ENCODE data around the gene HNRNPA3.
"Not testable (repeated sequence)": the region's sequence is repeated elsewhere in the genome, so short reads cannot be mapped to it uniquely, and the experiment has no call there.

HNRNPA3 gene

DNA sequence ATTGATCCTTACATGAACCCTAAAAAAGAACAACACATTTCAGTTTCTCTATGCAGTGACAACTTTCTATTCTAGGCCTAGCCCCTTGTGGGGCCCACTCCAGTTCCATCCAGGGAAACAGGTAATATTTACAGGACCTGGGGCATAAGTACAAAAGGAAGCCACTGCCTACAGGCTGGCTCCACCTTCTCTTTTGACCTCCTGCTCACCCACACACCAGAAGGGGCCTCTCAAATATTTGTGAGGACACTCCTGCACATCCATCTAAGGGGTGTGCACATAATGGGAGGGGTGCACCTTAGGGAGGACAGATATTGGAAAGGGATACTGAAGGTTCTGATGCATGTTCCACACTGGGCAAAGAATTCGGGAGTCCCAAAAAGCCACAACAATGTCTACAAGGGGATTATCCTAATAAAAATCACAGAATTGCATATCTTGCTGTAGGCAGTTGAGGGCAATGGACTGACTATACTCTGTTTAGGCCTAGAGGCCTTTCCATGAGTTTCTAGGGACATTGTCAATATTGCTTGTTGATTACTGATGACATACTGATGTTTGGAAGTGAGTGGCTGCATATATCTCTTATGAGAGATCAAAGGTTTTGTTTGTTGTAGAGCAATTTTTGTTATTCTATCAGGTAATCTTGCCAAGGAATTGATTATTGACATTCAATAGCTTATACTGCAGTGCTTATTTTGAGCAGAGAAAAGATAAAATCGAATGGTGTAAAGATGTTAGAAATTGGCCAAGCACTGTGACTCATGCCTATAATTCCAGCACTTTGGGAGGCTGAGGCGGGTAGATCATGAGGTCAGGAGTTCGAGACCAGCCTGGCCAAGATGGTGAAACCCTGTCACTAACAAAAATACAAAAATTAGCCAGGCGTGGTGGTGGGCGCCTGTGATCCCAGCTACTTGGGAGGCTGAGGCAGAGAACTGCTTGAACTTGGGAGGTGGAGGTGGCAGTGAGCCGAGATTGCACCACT lies 23.8 kb upstream of the HNRNPA3 start:
- DNase-seq (ENCODE audit: low spot score): no peak

DNA sequence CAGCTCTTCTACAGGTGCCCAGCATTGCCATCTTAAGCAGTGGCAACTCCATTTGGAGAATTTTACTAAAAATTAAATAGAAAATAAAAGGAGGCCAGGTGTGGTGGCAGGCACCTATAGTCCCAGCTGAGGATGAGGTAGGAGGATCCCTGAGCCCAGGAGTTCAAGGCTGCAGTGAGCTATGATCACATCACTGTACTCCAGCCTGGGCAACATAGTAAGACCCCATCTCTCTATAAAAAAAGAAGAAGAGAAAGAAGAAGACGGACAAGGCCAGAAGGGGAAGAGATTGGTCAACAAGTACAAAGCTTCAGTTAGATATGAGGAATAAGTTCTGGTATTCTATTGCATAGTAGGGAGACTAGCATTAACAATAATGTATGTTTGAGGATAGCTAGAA lies 21.7 kb upstream of the HNRNPA3 start:
- DNase-seq (ENCODE audit: low spot score): no peak

DNA sequence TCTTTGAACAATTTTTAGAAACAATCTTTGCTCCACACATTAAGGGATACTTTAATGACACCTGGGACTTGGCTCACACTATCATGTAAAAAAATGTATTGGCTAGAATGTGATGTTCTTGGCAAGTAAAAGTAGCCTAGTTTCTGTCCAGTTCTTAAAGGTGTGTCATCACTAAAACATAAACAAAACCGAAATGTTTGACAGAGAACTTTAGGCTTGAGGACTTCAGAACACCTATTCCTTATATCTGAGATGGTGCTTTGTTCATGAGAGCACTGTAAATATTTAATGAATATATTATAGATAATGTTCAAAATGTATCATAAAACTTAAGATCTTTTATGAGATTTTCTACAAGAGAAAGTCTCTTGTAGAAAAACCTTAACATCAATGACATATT lies 19.8 kb upstream of the HNRNPA3 start:
- DNase-seq (ENCODE audit: low spot score): no peak

DNA sequence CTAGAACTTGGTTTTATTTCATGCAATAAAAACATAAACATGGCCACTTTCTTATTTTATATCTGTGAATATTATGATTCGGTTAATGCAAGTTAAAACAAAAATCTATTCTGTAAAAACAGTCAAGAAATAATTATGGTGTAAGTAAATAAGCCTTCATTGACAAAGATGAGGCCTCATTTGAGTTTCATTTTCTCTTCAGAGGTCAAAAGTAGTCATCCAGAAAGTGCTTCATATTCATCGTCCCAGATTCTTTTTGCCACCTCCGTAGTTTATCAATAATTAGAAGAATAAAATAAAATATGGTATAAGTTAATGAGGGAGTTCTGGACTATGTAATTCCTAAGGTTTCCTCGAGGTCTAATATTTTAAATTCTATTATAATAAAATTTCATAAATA lies 19.4 kb upstream of the HNRNPA3 start:
- DNase-seq (ENCODE audit: low spot score): peak; percentile 31

DNA sequence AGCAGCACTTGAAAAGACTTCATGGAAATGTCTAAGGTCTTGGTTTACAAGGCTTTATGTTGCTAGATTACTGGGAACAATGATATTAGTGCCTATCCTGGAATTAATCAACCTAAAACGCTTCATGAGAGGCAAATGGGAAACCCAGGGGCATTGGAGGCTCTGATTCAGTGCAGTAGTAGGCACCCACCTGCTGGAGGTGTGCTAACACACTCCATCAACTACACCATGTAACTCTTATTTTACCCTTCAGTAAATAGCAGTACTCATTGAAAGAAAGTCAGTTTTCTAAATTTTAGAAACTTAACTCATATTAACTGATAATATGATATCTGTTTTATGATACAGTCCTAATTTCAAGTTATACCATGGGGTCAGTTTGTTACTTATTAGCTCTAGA lies 17.4 kb upstream of the HNRNPA3 start:
- no peak for DNase-seq (ENCODE audit: low spot score)

DNA sequence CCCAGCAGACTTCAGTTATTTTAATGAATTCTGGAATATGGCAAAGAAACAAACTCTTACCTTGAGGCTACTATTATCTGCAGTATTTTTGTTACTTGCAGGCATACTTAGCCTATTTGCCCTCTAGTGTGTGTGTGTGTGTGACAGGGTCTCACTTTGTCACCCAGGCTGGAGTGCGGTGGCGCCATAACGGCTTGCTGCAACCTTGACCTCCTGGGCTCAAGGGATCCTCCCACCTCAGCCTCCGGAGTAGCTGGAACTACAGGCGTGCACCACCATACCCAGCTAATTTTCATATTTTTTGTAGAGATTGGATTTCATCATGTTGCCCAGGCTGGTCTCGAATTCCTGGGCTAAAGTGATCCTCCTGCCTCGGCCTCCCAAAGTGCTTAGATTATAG lies 12.2 kb upstream of the HNRNPA3 start:
- not testable (repeated sequence) for DNase-seq (ENCODE audit: low spot score)

DNA sequence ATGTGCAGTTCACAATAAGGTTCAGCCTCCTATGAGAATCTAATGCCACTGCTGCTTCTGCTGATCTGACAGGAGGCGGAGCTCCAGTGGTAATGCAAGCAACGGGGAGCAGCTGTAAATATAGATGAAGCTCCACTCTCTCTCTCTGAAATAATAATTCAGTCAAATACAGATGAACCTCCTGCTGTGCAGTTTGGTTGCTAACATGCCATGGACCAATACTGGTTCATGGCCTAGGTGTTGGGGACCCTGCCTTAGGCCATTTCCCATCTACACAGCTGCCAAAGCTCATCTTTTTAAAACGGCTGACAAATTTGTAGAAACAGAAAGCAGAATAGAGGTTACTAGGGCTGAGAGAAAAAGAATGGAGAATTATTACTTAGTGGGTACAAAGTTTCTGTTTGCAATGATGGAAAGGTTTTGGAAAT lies 10.7 kb upstream of the HNRNPA3 start:
- DNase-seq (ENCODE audit: low spot score): no peak

DNA sequence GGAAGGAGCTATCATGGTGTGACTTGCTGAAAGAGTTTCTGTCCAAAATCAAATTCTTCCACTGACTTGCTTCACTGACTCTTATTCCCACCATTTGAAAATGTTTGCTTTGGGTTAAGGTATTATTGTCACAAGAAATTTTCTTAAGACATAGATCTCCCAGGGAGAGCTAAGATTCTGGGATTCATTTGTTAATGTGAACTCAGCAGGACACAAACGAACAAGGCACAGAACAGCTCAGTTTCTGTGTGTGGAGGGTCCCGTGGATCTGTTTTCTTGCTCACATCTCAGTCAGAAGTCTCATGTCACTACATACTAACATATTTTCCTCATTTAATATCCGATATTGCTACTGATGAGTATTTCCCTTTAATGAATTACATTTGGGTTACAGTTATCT lies 8.2 kb upstream of the HNRNPA3 start:
- DNase-seq (ENCODE audit: low spot score): no peak

DNA sequence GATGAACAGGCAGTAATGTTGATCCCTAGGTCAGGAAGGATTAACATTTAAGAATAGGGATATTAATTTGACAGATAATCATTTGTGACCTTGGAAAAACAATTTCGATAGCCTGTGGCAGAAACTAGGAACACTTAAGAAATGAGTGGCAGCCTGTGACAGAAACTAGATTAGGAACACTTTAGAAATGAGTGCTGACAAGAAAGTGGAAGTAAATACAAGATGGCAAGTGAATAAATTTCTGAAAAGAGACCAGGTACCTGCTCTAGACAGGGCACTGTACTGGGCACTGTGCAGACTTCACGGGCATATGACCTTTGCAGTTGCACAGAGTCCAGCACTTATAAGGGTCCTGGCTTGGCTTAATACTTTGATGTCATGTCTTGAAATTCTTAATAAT lies 5.5 kb upstream of the HNRNPA3 start:
- DNase-seq (ENCODE audit: low spot score): peak; percentile 48

DNA sequence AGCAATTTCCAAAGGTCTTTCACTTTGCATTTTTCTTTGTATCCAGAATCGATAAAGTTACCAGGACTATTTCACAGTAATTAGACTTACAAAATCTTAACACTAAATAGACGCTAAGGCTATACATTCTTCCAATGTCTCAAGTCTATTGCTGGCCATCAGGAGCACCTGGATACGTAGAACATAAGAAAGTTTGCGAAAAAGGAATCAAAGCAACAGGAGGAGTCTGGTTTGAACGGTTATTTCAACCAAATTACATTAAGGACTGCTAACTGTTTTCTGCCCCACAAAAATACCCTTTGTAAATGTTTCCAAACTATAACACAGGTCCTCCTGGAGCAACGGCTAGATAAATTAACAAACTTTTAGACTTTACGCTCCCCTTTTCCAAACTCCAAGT lies 1.4 kb upstream of the HNRNPA3 start:
- no peak for DNase-seq (ENCODE audit: low spot score)

DNA sequence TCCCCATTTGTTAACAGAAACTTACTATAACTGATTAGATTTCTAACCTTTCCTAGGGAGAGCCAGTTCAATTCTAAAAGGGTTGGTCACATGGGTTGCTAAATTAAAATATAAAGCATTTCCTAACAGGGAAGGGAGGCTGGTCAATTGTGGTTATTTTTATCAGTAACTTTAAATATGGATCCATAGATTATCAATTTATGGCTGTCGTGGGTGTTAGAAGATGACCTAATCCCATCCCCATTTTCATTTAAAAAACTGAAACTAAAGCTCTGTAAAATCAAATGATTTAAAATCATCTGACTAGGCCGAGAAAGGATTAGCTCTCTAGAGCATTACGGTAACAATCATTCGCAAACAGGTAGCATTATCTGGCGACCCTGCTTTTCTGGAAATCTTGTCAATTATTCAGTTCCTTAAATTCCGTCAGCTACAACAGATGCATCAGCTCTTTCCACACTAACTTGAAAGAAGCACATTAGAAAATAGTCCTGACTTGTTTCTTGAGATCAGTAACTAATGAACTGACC lies 953 bp upstream of the HNRNPA3 start:
- no peak for DNase-seq (ENCODE audit: low spot score)

DNA sequence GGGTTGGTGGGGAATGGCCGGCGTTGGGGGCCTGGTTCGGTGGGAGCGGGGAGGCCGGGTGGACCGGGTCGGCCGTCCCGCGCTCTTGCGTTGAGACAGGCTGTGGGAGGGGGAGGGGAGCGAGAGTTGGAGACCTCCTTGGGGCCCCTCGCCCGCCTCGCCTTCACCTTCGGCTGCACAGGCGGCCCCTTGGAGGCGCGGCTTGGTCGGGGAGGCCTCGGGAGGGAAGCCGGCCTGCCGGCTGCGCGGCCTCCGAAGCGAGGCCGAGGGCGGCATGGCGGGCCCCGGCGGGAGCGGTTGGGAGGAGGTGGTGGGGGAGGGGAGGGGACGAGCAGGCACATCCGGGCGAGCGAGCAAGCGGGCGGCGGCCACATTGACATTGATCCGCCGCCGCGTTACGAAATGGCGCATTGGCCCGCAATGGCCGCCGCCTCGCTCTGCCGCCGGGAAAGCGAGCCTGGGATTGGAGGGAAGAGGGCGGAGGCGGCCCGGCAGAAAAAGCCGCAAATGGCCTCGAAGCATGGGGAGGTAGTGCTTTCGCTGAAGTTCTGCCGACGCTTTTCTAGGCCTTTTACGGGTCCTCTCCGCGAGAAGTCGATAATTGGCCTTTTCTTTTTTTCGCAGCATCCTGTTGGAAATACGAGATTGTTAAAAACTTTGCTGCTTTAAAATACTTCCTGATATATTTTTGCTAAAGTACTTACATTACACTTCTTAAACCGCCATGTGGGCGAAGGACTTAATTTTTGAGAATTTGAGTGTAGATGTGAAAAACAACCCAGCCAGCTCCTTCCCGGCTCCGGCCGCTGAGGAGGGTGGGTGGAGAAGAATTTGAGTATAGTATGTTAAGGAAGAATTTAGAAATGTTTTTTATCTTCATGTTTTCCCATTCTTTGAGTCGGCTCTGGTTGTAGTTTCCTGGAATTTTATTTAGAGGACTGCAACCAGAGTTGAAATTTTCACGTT lies 580 bp downstream of the HNRNPA3 start:
- peak; percentile 93 for DNase-seq (ENCODE audit: low spot score)

DNA sequence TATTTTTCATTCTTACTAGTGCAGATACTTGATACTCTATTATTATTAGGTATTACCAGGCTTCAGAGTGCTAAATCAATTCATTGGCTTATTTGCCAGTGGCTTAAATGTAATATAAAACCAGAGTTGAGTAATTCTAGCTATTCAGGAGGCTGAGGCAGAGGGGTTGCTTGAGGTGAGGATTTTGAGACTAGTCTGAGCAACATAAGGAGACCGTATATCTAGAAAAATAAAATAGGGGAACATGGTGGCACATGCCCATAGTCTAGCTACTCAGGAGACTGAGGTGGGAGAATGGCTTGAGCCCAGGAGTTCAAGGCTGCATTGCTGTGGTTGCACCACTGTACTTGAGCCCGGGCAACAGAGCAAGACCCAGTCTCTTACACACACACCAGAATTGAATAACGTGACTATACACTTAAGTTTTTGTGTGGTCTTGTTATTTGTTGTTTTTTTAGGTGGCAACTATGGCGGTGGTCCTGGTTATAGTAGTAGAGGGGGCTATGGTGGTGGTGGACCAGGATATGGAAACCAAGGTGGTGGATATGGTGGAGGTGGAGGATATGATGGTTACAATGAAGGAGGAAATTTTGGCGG lies 4.8 kb downstream of the HNRNPA3 start:
- no peak for DNase-seq (ENCODE audit: low spot score)

DNA sequence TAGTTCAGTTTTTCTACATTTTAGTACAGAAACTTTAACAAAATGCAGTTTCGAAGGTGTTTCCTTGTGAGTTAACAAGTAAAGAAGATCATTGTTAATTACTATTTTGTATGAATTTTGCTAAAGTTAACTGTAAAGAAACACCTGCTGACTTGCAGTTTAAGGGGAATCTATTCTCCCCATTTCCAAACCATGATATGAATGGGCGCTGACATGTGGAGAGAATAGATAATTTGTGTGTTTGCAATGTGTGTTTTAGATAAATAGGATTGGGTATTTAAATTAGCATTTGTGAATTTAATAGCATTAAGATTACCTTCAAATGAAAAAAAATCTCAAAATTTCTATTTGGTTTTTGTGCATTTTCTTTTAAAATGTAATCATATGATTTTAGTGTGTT lies 7.2 kb downstream of the HNRNPA3 start:
- not testable (repeated sequence) for DNase-seq (ENCODE audit: low spot score)

DNA sequence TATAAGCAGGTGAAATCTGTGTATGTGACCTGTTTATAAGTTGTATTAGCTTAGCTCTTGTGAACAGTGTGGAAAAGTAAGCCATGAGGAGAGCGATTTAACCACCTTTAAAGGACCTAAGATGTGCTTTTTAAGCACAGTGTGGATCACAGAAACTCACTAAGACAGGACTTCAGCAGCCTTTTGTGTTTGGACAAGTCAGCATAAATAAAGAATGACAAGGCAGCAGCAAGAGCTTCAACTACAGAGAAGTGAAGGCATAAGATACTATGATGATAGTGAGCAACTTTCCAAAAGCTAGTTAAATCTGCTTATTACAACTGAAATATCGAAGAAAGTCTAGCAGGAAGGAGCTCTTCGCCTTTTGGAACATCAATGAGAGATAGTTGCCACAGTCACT lies 8.9 kb downstream of the HNRNPA3 start:
- no peak for DNase-seq (ENCODE audit: low spot score)

DNA sequence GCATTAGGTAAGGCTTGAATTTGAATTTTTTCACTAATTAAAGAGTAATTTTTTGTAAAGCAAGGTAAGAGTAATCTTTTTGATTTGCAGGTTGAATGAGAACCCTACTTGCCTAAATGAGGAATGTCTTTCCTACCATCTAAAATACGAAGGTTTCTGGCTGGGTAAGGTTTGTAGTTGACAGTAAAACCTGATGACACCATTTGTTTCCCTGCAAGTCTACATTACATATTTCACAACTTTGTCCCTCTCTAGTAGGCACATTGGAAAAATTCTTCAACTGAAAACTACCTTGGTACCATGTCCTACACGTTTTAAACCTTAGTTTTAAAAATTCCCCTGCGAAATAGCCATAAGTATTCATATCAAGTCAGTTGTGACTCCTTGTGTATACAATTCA lies 9.4 kb downstream of the HNRNPA3 start:
- DNase-seq (ENCODE audit: low spot score): no peak

DNA sequence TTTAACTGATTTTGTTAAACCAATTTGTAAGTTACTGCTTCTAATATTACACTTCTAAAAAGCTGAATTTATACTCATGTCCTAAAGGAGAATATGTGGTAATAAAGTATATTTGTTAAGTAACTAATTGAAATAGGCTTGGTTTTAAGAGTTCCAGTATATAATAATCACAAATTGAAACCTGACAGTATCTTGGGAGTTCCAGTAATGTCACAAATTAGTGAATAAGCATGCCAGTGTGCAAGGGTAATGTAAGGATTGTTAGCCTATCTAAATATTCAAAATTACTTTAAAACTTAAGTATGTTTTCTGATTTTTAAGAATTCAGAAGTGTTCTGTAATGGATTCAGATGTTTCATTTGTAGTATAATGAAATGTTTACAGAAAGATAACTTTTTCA lies 10.8 kb downstream of the HNRNPA3 start:
- not testable (repeated sequence) for DNase-seq (ENCODE audit: low spot score)

DNA sequence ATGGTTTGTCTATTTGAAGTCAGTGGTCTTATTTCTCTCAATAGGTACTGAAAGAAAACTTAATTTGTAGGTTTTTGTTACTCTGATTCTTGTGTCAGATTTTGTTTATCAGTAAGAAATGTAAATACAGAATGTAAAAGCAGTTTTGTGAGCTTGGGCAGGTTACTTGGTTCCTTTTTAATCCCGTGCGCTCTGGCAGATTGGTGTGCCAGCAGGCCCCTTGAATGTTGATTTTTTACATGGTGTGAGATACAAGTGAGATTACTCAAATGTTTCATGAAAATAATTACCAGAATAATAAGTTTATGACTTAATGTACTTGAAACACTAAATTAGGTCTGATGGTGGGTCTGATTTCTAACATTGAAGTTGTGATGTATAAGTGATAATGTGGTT lies 13.4 kb downstream of the HNRNPA3 start:
- DNase-seq (ENCODE audit: low spot score): no peak

DNA sequence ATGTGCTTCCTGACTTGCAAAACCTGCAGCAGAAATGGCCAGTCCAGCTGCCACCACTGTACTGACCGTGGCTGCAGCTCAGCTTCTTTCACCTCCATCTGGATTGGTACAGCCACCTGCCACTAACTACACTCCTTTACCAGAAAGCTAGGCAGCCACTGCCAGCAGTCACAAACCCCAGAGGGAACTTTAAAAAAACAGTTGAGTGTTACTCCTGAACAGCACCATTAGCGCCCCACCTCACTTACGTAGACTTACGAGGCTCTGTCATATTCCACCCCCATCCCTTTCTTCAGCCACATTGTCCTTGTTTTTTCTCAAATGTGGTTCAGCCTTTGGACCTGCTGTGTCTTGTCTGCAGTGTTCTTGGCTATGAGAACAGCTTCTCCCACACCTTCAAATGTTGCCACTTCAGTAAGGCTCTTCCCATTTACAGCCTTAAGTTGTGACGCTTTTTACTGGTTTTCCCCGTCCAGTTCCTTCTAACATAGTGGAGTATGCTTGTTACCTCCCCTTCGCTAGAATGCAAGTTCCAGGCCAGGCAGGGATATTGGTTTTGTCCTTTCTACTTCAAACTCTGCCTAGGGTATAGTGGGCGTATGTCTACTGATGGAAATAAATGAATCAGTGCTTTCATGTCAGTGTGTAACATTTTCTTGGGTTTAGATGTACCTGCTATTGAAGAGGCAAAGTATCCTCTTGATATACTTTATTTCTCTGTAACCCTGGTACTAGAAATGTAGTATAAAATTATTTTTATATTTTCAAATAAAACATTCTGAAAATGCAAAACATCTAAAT lies 17.0 kb downstream of the HNRNPA3 start:
- DNase-seq (ENCODE audit: low spot score): no peak

DNA sequence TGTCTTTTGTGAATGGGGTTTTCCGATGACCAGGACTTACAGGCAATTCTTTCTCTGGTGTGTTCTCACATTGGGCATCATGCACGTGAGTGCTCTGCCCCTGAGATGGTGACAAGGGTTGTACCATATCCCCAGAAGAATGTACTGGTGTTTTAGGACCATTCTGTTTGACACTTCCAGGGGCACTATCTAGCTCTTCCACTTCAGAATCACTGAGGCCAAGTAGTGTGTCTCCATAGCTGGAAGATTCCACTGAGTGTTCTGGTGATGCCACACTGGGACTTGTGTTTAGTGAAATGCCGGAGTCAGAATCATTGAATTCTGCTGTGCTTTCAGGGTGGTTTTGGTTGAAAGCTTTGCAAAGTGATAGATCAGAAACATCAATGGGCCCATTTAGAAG lies 18.7 kb downstream of the HNRNPA3 start:
- no peak for DNase-seq (ENCODE audit: low spot score)

DNA sequence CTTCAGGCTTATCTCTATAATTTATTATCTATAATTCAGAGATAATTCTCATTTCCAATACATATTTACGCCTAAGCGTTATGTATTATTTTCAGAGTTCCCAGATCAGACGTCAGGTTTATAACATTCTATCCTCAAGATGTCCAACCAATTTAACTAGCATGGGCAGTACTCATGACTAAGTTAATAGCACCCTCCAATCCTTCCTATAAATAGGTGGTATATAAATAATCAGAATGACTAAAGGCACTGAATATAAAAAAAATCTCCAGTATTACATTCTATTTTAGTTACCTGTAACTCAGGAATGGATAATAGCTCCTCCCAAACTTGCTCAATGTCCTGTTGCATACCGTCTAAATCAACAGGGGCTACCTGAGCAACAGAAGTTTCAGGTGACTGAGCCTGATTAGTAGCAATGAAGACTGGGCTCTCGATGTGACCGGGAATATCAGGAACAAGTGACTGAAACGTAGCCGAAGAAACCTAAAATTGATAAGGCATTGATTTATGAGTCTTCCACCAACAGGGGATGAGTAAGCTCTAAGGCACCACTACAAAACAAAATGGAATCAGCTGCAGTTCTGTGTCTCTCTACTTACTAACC lies 19.6 kb downstream of the HNRNPA3 start:
- no peak for DNase-seq (ENCODE audit: low spot score)
